MCF 10A (cell line): Measurements from ENCODE around the gene RGS19. TPM values are rescaled to one million over a fixed set of nuclear protein-coding genes. Genes with fewer than 3 reads are reported as not detected.

ENCODE experiments used
- BruUV-seq: library from RNA; stranded (reverse); fragments of 400-500 nt; replicated peaks from 2 replicates; lab custom pipeline; 2021; lab: Mats Ljungman, UMichigan
- CTCF ChIA-PET: fragments of 300-600 bp; sonication (Branson Sonifier 250); formaldehyde crosslinking; extraction: SDS; loops from one replicate; lab custom pipeline; 2021; ENCODE audit warnings: antibody characterized with exemption, inconsistent platforms; lab: Yijun Ruan, JAX
- POLR2A ChIA-PET: fragments of 300-600, 350-650 bp; sonication (Branson Sonifier 250); formaldehyde crosslinking; extraction: SDS; loops from one replicate; lab custom pipeline; 2020; ENCODE audit warnings: antibody characterized with exemption, inconsistent platforms; lab: Yijun Ruan, JAX
- DNase-seq: peaks from one replicate; pipeline ENCODE4 v3.0.0-alpha.2; 2018; ENCODE audit not compliant: unreplicated experiment
- H3K27ac Mint-ChIP-seq: one replicate; pipeline ENCODE4 v1.8.0; 2022; ENCODE audit warnings: mild to moderate bottlenecking, low read depth, mixed read lengths; ENCODE audit not compliant: unreplicated experiment
- H3K27me3 Mint-ChIP-seq: one replicate; pipeline ENCODE4 v1.8.0; 2022; ENCODE audit warnings: mixed read lengths; ENCODE audit not compliant: insufficient read depth, unreplicated experiment
- H3K36me3 Mint-ChIP-seq: one replicate; pipeline ENCODE4 v1.8.0; 2022; ENCODE audit warnings: mild to moderate bottlenecking, moderate library complexity, mixed read lengths; ENCODE audit not compliant: insufficient read depth, unreplicated experiment
- H3K4me1 Mint-ChIP-seq: one replicate; pipeline ENCODE4 v1.8.0; 2022; ENCODE audit warnings: mixed read lengths; ENCODE audit not compliant: insufficient read depth, unreplicated experiment
- H3K4me3 Mint-ChIP-seq: one replicate; pipeline ENCODE4 v1.8.0; 2022; ENCODE audit warnings: mild to moderate bottlenecking, moderate library complexity, mixed read lengths; ENCODE audit not compliant: unreplicated experiment
- H3K9me3 Mint-ChIP-seq: one replicate; pipeline ENCODE4 v1.8.0; 2022; ENCODE audit warnings: mixed read lengths; ENCODE audit not compliant: unreplicated experiment
- CTCF ChIP-seq: fragments of 200-600 bp; IDR thresholded peaks from one replicate; pipeline ENCODE4 v1.8.0; 2022; ENCODE audit warnings: antibody characterized with exemption, mild to moderate bottlenecking; ENCODE audit not compliant: unreplicated experiment
- intact Hi-C: fragments of 100-400 bp; cut with micrococcal nuclease; formaldehyde crosslinking; loops from 2 replicates; pipeline ENCODE4 v1.14.1; 2022
- total RNA-seq: library from RNA; stranded (reverse); gene quantifications from 2 replicates; pipeline ENCODE4 v1.2.3, GENCODE V29; 2022

RGS19 gene
- total RNA-seq, 1 experiment from 2014 or later: 8.8 TPM

- intact Hi-C loops: no loop called here
- POLR2A ChIA-PET: no interaction called here
Measured at GRCh38 chr20:64116016-64116415, 36.7 kb upstream of the RGS19 start.

GRCh38 chr20:64115171-64115911, 36.0 kb upstream of the RGS19 start:
- H3K27me3 Mint-ChIP-seq: no peaks in the 10 kb centered on the region
- H3K36me3 Mint-ChIP-seq: no peaks in the 10 kb centered on the region
- BruUV-seq: no TSS peak
- POLR2A ChIA-PET: no interaction called here
- no peak for DNase-seq
- intact Hi-C loops: no loop called here
- no peak for TF ChIP-seq CTCF
- no peaks in the 10 kb centered on the region for H3K9me3 Mint-ChIP-seq
- H3K27ac Mint-ChIP-seq: no peak overlapping the region
- CTCF ChIA-PET: interaction anchor here (0.6 to 1.9 kb wide), 4 partner anchors 14 to 204 kb away, joined by 3 to 6 read pairs (median 3); no protein-coding TSS in a partner anchor
- H3K4me3 Mint-ChIP-seq: no peak overlapping the region
- H3K4me1 Mint-ChIP-seq: no peaks in the 10 kb centered on the region

More at GRCh38 chr20:64116016-64116415, 36.7 kb upstream of the RGS19 start:
- H3K4me1 Mint-ChIP-seq: no peaks in the 10 kb centered on the region
- H3K4me3 Mint-ChIP-seq: no peak overlapping the region
- no peak for TF ChIP-seq CTCF
- no peaks in the 10 kb centered on the region for H3K36me3 Mint-ChIP-seq
- no peak overlapping the region for H3K27ac Mint-ChIP-seq
- CTCF ChIA-PET: interaction anchor here (0.9 to 1.9 kb wide), 4 partner anchors 15 to 76 kb away, joined by 3 to 6 read pairs (median 4); no protein-coding TSS in a partner anchor
- no TSS peak for BruUV-seq
- DNase-seq: no peak
- peaks cover under 1% of the 10 kb centered on the region for H3K27me3 Mint-ChIP-seq
- no peaks in the 10 kb centered on the region for H3K9me3 Mint-ChIP-seq

DNA sequence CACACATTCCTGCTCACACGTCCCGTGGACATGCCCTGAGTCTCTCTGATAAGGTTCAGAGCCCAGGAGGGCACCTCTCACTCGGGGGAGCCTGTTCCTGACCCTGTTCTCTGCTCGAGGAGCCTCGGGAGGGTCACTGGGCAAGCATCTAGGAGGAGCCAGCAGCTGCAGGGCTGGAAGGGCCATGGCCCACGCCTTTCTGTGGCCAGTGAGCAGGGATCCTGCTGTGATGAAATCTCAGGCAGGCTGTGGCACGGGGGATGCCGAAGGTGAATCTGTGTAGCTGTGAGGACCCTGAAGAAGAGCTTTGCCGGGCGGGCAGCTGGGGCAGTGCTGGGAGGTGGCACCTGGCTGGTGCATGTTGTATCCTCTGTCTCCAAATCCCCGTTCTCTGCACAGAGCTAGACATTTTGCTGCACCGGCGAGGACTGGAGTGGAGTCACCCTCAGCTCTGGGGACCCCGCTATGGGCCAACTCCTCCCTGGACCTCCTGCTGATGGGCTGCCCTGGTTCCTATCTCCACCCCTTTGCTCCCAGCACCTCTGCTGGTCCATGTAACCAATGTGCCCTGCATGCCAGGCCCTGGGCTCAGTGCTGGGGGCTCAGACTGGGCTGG, 35.1 kb upstream of the RGS19 start:
- no peak for DNase-seq
- intact Hi-C loops: no loop called here
- ChIA-PET POLR2A (no interaction called here), CTCF (interaction anchor here (0.7 to 1.9 kb wide), 2 partner anchors 13 to 76 kb away, joined by 3 to 6 read pairs; no protein-coding TSS in a partner anchor)
- Mint-ChIP-seq H3K4me3 (no peak overlapping the region), H3K27ac (no peak overlapping the region), H3K36me3 (no peaks in the 10 kb centered on the region), H3K27me3 (no peaks in the 10 kb centered on the region), H3K9me3 (no peaks in the 10 kb centered on the region), H3K4me1 (no peaks in the 10 kb centered on the region)
- BruUV-seq: no TSS peak
- no peak for TF ChIP-seq CTCF

DNA sequence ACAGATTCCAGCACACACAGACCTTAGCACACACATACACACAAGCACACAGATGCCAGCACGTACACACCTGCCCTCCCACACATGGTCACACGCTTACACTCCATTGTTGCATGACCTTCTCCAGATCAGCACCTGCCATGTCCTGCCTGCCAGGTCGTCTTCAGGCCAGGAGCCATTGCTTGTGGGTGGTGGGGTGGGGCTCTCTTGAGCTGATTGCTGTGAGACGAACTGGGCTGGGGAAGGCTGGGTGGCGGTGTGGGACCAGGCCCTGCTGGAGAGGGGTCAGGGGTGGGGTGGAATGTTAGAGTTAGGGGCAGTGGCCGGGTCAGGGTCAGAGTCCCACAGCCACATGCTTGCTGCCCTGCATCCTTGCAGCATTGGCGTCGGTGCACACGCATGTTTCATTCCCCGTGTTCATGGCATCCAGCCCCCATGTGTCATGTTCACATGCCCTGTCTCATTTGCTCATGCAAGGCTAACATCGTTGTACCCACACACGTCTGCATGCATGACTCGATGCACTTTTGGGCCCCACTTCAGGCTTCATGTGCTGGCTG, 34.6 kb upstream of the RGS19 start:
- CTCF ChIA-PET: interaction anchor here (0.6 to 1.0 kb wide), 2 partner anchors 32 to 108 kb away, joined by 3 read pairs; no protein-coding TSS in a partner anchor
- DNase-seq: no peak
- Mint-ChIP-seq H3K4me3 (no peak overlapping the region), H3K36me3 (peaks cover 2% of the 10 kb centered on the region), H3K27me3 (no peaks in the 10 kb centered on the region), H3K27ac (no peak overlapping the region), H3K9me3 (no peaks in the 10 kb centered on the region), H3K4me1 (no peaks in the 10 kb centered on the region)
- no peak for TF ChIP-seq CTCF
- POLR2A ChIA-PET: no interaction called here
- intact Hi-C loops: no loop called here
- no TSS peak for BruUV-seq
